Heart left ventricle (tissue), 16 donors: ENCODE results near the gene PLPP3. TPM values are rescaled to one million over a fixed set of nuclear protein-coding genes. Genes with fewer than 3 reads are reported as not detected.

ENCODE experiments used
- ATAC-seq, 4 donors: fragments of 200-7000 bp; cut with Tn5 transposase; one replicate each; pipeline ENCODE4 v1.9.1; 2020 to 2022; ENCODE audit warnings: moderate library complexity in 4 of 4, mild to moderate bottlenecking in 3 of 4, moderate number of reproducible peaks in 1 of 4
- DNase-seq, 5 donors: peaks; one replicate each; pipeline ENCODE4 v3.0.0-alpha.2; 2020
- H3K27ac ChIP-seq, 12 donors: fragments of 200-600 bp; sonication (generic) in 4 of 12; one replicate each; pipeline versions ENCODE4 v1.5.0 to v1.8.0; 2016 to 2022; ENCODE audit warnings: mild to moderate bottlenecking in 2 of 12
- H3K27me3 ChIP-seq, 9 donors: fragments of 200-600 bp; sonication (generic) in 2 of 9; one replicate each; pipeline versions ENCODE4 v1.5.1 to v1.8.0; 2016 to 2022; ENCODE audit warnings: mild to moderate bottlenecking in 3 of 9
- H3K36me3 ChIP-seq, 9 donors: fragments of 200-600 bp; sonication (generic) in 2 of 9; one replicate each; pipeline versions ENCODE4 v1.5.0 to v1.8.0; 2018 to 2022; ENCODE audit warnings: mild to moderate bottlenecking in 2 of 9
- H3K4me1 ChIP-seq, 12 donors: fragments of 200-600 bp; sonication (generic) in 4 of 12; one replicate each; pipeline versions ENCODE4 v1.5.0 to v1.8.0; 2016 to 2022; ENCODE audit warnings: mild to moderate bottlenecking in 3 of 12
- H3K4me3 ChIP-seq, 12 donors: fragments of 200-600 bp; sonication (generic) in 4 of 12; one replicate each; pipeline versions ENCODE4 v1.5.0 to v1.8.0; 2017 to 2022; ENCODE audit warnings: mild to moderate bottlenecking in 9 of 12, moderate library complexity in 4 of 12
- H3K9me3 ChIP-seq, 12 donors: fragments of 200-600 bp; sonication (generic) in 4 of 12; one replicate each; pipeline versions ENCODE4 v1.5.0 to v1.8.0; 2016 to 2022; ENCODE audit warnings: mild to moderate bottlenecking in 1 of 12
- POLR2A ChIP-seq, 2 donors: fragments of 450-650 bp; IDR thresholded peaks; one replicate each; pipeline ENCODE4 v1.6.1; 2017; ENCODE audit warnings: antibody characterized with exemption in 2 of 2, mild to moderate bottlenecking in 2 of 2, moderate library complexity in 2 of 2
- WGBS, 4 donors: extraction: QIAGEN DNeasy Blood & Tissue Kit in 2 of 4; methylation state at CpG; one replicate each; pipeline versions ENCODE4 v1.1.5 to v1.1.7; 2013 to 2018; 5-methylcytosine and 5-hydroxymethylcytosine counted together
- intact Hi-C, 10 donors: fragments of 100-400 bp; cut with DNase I; formaldehyde crosslinking; loops; one replicate each; pipeline versions ENCODE4 v1.11.1 to v1.14.2; 2022
- polyA plus RNA-seq, 2 donors: library from polyadenylated mRNA; stranded (reverse); fragments of 200-250 nt; gene quantifications; one replicate each; pipeline ENCODE4 v1.2.3, GENCODE V29; 2013
- total RNA-seq, 9 donors: library from RNA; depleted of rRNA in 2 of 9; stranded (reverse); fragments of >200 nt in 2 of 9; fragmentation: NEBNext Ultra II Directional in 3 of 9; extraction: Animal tissue kit (Norgen Biotek cat#: 25700) in 3 of 9; gene quantifications; one replicate each; pipeline versions ENCODE4 v1.1.0 to v1.2.4, GENCODE V29; 2016 to 2023
- TF ChIP-seq, protein P1 (sequence below), 12 donors: fragments of 200-600 bp; sonication (generic) in 4 of 12; IDR thresholded peaks; one replicate each; pipeline versions ENCODE4 v1.5.0 to v1.8.0; 2018 to 2022; ENCODE audit warnings: antibody characterized with exemption in 12 of 12, mild to moderate bottlenecking in 5 of 12
- donor health status: ischemic (EF 13 %, LVEDD 7.1; RV severe dilation, severe dysfunction).
- donor health status: healthy with polysubstance abuse.
- donor health status: DM: no; HTN: yes; CAD: no.
- donor health status: DM: no; HTN: no; CAD: no.
- donor health status: ischemic (EF 25% LVEDD 6.9; RV normal size, moderate dysfunction).
- donor health status: ischemic (EF 25% LVEDD 5.7; RV mildly dilated, moderate dysfunction).
- donor health status: healthy.
- donor health status: DM: yes; HTN: yes; CAD: no.
- donor health status: ischemic (EF 35%, LVEDD 5.7; RV mildly dilated, moderate dysfunction).
- donor health status: nonischemic (EF 11% LVEDD 7.7; RV severe dilation, severe dysfunction).
- donor health status: DM: yes; HTN: yes; CAD: no.
- donor health status: PGD.
- donor health status: ischemic (EF 29% LVEDD 5.4; RV normal size, mild dysfunction).
- donor health status: nonischemic (EF 23%, LVEDD 6.1; RV moderate dilation, normal function).

PLPP3 gene
- total and polyA plus RNA-seq, 11 donors, result 17.1 to 221 (median 89.9) TPM

DNA sequence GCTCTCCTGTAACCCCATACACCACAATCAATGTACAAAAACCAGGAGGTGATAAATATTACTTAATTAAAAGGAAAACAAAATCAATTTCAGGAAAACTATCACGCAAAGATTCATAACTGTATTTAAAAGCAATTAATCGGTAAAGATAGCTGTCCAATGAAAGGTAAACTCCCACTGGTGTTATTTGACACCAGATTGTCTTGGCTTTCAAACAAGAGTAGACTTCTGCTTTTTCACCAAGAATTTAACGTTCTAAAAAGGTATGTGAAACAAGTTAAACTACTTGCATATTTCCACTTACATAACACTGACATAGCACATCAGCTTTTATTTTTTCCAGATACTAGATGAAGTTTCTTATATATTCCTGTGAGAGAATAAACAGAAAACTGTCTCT, 3.5 kb downstream of the PLPP3 start:
- Histone ChIP-seq H3K4me3 (peak overlapping the region in 11 of 12 donors; percentile 82 to 99 (median 94)), H3K4me1 (peaks cover 9 to 63% (median 42%) of the 10 kb centered on the region in 12 donors), H3K9me3 (no peaks in the 10 kb centered on the region), H3K27ac (peak overlapping the region in 11 of 12 donors; percentile 0 to 99 (median 97)), H3K27me3 (no peaks in the 10 kb centered on the region), H3K36me3 (no peaks in the 10 kb centered on the region)
- no peak for TF ChIP-seq POLR2A (IDR thresholded peaks at IDR 0.05)
- TF ChIP-seq, protein P1, sequence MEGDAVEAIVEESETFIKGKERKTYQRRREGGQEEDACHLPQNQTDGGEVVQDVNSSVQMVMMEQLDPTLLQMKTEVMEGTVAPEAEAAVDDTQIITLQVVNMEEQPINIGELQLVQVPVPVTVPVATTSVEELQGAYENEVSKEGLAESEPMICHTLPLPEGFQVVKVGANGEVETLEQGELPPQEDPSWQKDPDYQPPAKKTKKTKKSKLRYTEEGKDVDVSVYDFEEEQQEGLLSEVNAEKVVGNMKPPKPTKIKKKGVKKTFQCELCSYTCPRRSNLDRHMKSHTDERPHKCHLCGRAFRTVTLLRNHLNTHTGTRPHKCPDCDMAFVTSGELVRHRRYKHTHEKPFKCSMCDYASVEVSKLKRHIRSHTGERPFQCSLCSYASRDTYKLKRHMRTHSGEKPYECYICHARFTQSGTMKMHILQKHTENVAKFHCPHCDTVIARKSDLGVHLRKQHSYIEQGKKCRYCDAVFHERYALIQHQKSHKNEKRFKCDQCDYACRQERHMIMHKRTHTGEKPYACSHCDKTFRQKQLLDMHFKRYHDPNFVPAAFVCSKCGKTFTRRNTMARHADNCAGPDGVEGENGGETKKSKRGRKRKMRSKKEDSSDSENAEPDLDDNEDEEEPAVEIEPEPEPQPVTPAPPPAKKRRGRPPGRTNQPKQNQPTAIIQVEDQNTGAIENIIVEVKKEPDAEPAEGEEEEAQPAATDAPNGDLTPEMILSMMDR (IDR thresholded peaks at IDR 0.05), result no peak
- 17 to 27% (median 21%) methylated on average over 3 of the region's 3 CpGs for WGBS, 4 donors
- no peak for ATAC-seq
- no peak for DNase-seq
- intact Hi-C loops, result loop anchor here (2.0 to 10.0 kb wide), 29 partner anchors 39 to 1199 kb away; no protein-coding TSS in a partner anchor

- no peaks in the 10 kb centered on the region for H3K27me3 ChIP-seq
- no peaks in the 10 kb centered on the region for H3K9me3 ChIP-seq
- peaks cover 9 to 66% (median 47%) of the 10 kb centered on the region in 12 donors for H3K4me1 ChIP-seq
- peak overlapping the region in 11 of 12 donors; percentile 82 to 99 (median 94) for H3K4me3 ChIP-seq
- no peak for TF ChIP-seq POLR2A (IDR thresholded peaks at IDR 0.05)
- TF ChIP-seq, protein P1 (IDR thresholded peaks at IDR 0.05), result no peak
- DNase-seq, result no peak
- intact Hi-C loops, result loop anchor here (5.0 to 10.0 kb wide), 28 partner anchors 37 to 1197 kb away; no protein-coding TSS in a partner anchor
- no peaks in the 10 kb centered on the region for H3K36me3 ChIP-seq
- no peak for ATAC-seq
- 45 to 52% (median 48%) methylated on average over 4 of the region's 4 CpGs for WGBS, 4 donors
- peak overlapping the region in 9 of 12 donors; percentile 26 to 99 (median 97) for H3K27ac ChIP-seq
Measured at GRCh38 chr1:56574794-56575193, 4.6 kb downstream of the PLPP3 start.

DNA sequence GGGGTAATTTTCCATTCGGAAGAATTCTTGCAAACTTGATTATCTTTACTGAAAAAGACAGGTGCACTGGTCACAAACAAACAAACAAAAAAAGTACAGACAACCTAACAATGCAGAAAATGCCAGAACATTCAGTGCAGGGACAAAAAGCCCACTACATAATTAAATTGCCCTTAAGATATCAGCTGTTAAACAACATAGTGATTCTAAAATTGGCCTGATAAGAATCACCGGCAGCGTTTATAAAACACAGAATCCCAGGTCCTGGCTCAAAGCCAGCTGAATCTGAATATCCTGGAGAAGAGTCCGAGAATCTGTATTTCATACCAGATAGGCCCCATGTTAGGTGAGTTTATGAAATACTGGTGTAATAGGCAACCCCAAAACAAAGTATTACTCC, 6.1 kb downstream of the PLPP3 start:
- Histone ChIP-seq H3K4me1 (peaks cover 9 to 73% (median 61%) of the 10 kb centered on the region in 12 donors), H3K9me3 (no peaks in the 10 kb centered on the region), H3K4me3 (peak overlapping the region in 9 of 12 donors; percentile 20 to 99 (median 94)), H3K27me3 (no peaks in the 10 kb centered on the region), H3K36me3 (no peaks in the 10 kb centered on the region), H3K27ac (peak overlapping the region; percentile 12 to 95 (median 49))
- TF ChIP-seq, protein P1 (IDR thresholded peaks at IDR 0.05), result no peak
- no peak for TF ChIP-seq POLR2A (IDR thresholded peaks at IDR 0.05)
- peak in 2 of 5 donors; percentile 36 to 44 for DNase-seq
- intact Hi-C loops, result loop anchor here in 6 of 10 donors (5.0 to 10.0 kb wide), 10 partner anchors 36 to 509 kb away; no protein-coding TSS in a partner anchor
- 5 to 21% (median 12%) methylated on average over 4 of the region's 4 CpGs for WGBS, 4 donors
- no peak for ATAC-seq

- no peak for ATAC-seq
- Histone ChIP-seq H3K27me3 (no peaks in the 10 kb centered on the region), H3K4me1 (peaks cover 9 to 81% (median 64%) of the 10 kb centered on the region in 12 donors), H3K9me3 (no peaks in the 10 kb centered on the region), H3K4me3 (peak overlapping the region in 7 of 12 donors; percentile 82 to 99 (median 96)), H3K36me3 (peaks cover 0 to 5% (median 0%) of the 10 kb centered on the region in 9 donors), H3K27ac (peak overlapping the region; percentile 12 to 95 (median 49))
- DNase-seq, result no peak
- intact Hi-C loops, result loop anchor here in 6 of 10 donors (5.0 to 10.0 kb wide), 10 partner anchors 35 to 508 kb away; no protein-coding TSS in a partner anchor
- TF ChIP-seq, protein P1 (IDR thresholded peaks at IDR 0.05), result no peak
- no peak for TF ChIP-seq POLR2A (IDR thresholded peaks at IDR 0.05)
- 44 to 54% (median 49%) methylated on average over 4 of the region's 4 CpGs for WGBS, 4 donors
Measured at GRCh38 chr1:56572334-56573050, 6.9 kb downstream of the PLPP3 start.
